ENCODE measurements around the gene MROH9. TPM values are rescaled to one million over a fixed set of nuclear protein-coding genes. Genes with fewer than 3 reads are reported as not detected.
A peak's percentile ranks its signal among the peaks of the same experiment; 100 is the strongest.

MROH9 gene
- total and polyA plus RNA-seq, 2 of the 8 experiments (the other 6 are each of a cell fraction or from before 2014, with no cell fraction given), result not detected

DNA sequence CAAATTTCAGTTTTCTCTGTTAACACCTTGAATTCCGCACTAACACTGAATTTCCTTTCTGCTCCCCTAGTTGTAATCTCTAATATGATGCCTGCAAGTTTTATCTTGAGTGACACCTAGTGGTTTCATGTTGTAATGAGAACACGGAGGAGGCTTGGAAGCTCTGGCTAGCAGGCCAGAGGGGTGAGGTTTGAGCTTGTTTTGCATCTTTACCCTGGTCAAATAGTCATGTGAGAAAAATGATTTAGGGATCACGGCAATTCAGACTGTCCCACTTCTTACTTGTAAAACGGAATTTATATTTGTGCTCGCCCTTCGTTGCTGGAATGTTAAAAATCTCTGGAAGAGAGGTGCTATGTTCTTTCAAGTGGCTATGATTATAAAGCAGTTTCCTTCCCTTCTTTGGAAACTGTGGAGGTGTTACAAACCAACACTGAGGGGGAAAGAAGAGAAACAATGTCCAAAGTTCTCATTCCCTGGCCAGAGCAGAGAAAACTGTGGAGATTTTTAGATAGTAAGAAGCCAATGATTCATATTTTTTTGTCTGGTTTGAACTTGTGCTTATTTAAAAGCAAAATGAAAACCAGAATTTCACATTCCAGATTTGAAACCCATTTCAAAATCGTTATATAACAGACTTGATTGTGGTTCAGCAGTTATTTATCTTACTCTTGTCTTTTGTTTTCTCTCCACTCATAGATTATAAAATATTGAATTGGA is 5.3 kb upstream of the MROH9 start:
- Histone ChIP-seq H3K56ac (replicated peaks; ENCODE audit: insufficient read length, low read depth, low read length) (no peak overlapping the region), H3K14ac (ENCODE audit: insufficient read length) (no peak overlapping the region), H3K23me2 (ENCODE audit: low read depth, low read length) (no peaks in the 10 kb centered on the region), H4K20me1 (replicated peaks in 1 of 2; ENCODE audit: control insufficient read depth in 1 of 2, insufficient read depth in 2 of 2, low read length in 2 of 2) (no peaks in the 10 kb centered on the region), H3K79me1 (ENCODE audit: low read depth, low read length) (no peaks in the 10 kb centered on the region), H4K8ac (ENCODE audit: extremely low read depth, insufficient read depth, low read length) (no peak overlapping the region), H2BK5ac (ENCODE audit: low read depth, low read length) (no peak overlapping the region), H3K27me3 (replicated peaks in 1 of 4; ENCODE audit: control insufficient read depth in 3 of 4, extremely low read depth in 1 of 4, insufficient read depth in 3 of 4, low read length in 3 of 4) (no peaks in the 10 kb centered on the region), H3K4me2 (ENCODE audit: insufficient read depth in 1 of 2, low read depth in 2 of 2, low read length in 2 of 2) (no peak overlapping the region), H4K91ac (replicated peaks; ENCODE audit: insufficient read length, low read length) (no peak overlapping the region), H3K9me3 (ENCODE audit: insufficient read depth in 2 of 2, low read depth in 1 of 2, low read length in 1 of 2) (no peaks in the 10 kb centered on the region), H3K4me3 (ENCODE audit: extremely low read depth in 1 of 4, insufficient read depth in 2 of 4, low read depth in 3 of 4, low read length in 4 of 4) (no peak overlapping the region), H3K4ac (replicated peaks; ENCODE audit: insufficient read length, low read depth, low read length) (no peak overlapping the region), H3K27ac (ENCODE audit: low read depth, low read length) (no peak overlapping the region), H2BK15ac (ENCODE audit: low read length) (no peak overlapping the region), H2BK12ac (ENCODE audit: low read depth, low read length) (no peak overlapping the region), H3K4me1 (replicated peaks in 1 of 4; ENCODE audit: control insufficient read depth in 3 of 4, insufficient read depth in 4 of 4, low read length in 3 of 4) (peaks cover 0 to 4% (median 1%) of the 10 kb centered on the region in 4 experiments; a peak in 2 of 7 replicates), H3K9ac (replicated peaks in 1 of 4; ENCODE audit: extremely low read depth in 1 of 4, low read depth in 3 of 4, low read length in 3 of 4) (no peak overlapping the region), H4K5ac (ENCODE audit: insufficient read length, low read depth, low read length) (no peak overlapping the region), H2BK120ac (replicated peaks; ENCODE audit: low read depth, low read length) (no peak overlapping the region), H3K36me3 (ENCODE audit: control insufficient read depth in 2 of 4, insufficient read depth in 4 of 4, low read length in 3 of 4) (no peaks in the 10 kb centered on the region), H3K18ac (ENCODE audit: extremely low read depth, low read length) (no peak overlapping the region), H2AK5ac (ENCODE audit: low read depth, low read length) (no peak overlapping the region), H3K79me2 (ENCODE audit: control insufficient read depth in 1 of 2, insufficient read depth in 2 of 2, low read length in 2 of 2) (no peaks in the 10 kb centered on the region), H2AFZ (ENCODE audit: low read length) (peak overlapping the region; percentile 74; the same call in 1 of the 2 replicates), H3K23ac (ENCODE audit: insufficient read length) (no peak overlapping the region), H2BK20ac (ENCODE audit: low read length) (no peak overlapping the region)
- ChIA-PET POLR2A (ENCODE audit: partially characterized antibody) (no interaction called here), CTCF (ENCODE audit: partially characterized antibody) (interaction anchor here (0.6 to 4.2 kb wide), 28 partner anchors 9 to 1744 kb away, joined by 3 to 75 read pairs (median 4); no protein-coding TSS in a partner anchor)
- WGBS, 2 experiments (ENCODE audit: extremely low coverage in 1 of 2, insufficient coverage in 1 of 2, insufficient read length in 1 of 2, insufficient replicate concordance in 2 of 2, low coverage in 1 of 2, low lambda C conversion rate in 2 of 2, missing lambda C conversion rate in 1 of 2), result 21% methylated on average over 7 of the region's 7 CpGs; no CpG with 5 or more reads in 1 of the 2 experiments
- DNase-seq (ENCODE audit: low read depth in 1 of 2, low spot score in 2 of 2) (peak in 1 of 2 experiments; percentile 29), FAIRE-seq (peak; percentile 91)
- peak; percentile 76 to 81 for TF ChIP-seq RAD21 (IDR thresholded peaks at IDR 0.05 in 1 of 2, conservative IDR thresholded peaks at IDR 0.05 in 1 of 2; ENCODE audit: low read depth in 2 of 2, low read length in 2 of 2)
- TF ChIP-seq, protein P1, sequence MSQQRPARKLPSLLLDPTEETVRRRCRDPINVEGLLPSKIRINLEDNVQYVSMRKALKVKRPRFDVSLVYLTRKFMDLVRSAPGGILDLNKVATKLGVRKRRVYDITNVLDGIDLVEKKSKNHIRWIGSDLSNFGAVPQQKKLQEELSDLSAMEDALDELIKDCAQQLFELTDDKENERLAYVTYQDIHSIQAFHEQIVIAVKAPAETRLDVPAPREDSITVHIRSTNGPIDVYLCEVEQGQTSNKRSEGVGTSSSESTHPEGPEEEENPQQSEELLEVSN (IDR thresholded peaks at IDR 0.05), result no peak
- TF ChIP-seq SP1 (IDR thresholded peaks at IDR 0.05; ENCODE audit: low read depth, low read length), result no peak
- TF ChIP-seq CTBP2 (IDR thresholded peaks at IDR 0.05; ENCODE audit: borderline replicate concordance, insufficient read depth, insufficient read length, low read length), result no peak
- TF ChIP-seq EGR1 (IDR thresholded peaks at IDR 0.05; ENCODE audit: borderline replicate concordance, low read depth, low read length), result no peak
- no peak for TF ChIP-seq CHD1 (IDR thresholded peaks at IDR 0.05; ENCODE audit: low read depth, low read length)
- TF ChIP-seq, protein P2, sequence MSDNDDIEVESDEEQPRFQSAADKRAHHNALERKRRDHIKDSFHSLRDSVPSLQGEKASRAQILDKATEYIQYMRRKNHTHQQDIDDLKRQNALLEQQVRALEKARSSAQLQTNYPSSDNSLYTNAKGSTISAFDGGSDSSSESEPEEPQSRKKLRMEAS (IDR thresholded peaks at IDR 0.05), result no peak
- no peak for TF ChIP-seq POU5F1 (IDR thresholded peaks at IDR 0.05; ENCODE audit: low read depth, low read length)
